HG03469 (cell line): ENCODE measurements around the gene EHHADH.

Source experiments
- ATAC-seq: cut with Tn5 transposase; IDR thresholded peaks from one replicate; pipeline ENCODE4 v1.9.1; 2021; ENCODE audit warnings: mild to moderate bottlenecking, moderate library complexity, moderate number of reproducible peaks; ENCODE audit not compliant: unreplicated experiment

Gene EHHADH

DNA sequence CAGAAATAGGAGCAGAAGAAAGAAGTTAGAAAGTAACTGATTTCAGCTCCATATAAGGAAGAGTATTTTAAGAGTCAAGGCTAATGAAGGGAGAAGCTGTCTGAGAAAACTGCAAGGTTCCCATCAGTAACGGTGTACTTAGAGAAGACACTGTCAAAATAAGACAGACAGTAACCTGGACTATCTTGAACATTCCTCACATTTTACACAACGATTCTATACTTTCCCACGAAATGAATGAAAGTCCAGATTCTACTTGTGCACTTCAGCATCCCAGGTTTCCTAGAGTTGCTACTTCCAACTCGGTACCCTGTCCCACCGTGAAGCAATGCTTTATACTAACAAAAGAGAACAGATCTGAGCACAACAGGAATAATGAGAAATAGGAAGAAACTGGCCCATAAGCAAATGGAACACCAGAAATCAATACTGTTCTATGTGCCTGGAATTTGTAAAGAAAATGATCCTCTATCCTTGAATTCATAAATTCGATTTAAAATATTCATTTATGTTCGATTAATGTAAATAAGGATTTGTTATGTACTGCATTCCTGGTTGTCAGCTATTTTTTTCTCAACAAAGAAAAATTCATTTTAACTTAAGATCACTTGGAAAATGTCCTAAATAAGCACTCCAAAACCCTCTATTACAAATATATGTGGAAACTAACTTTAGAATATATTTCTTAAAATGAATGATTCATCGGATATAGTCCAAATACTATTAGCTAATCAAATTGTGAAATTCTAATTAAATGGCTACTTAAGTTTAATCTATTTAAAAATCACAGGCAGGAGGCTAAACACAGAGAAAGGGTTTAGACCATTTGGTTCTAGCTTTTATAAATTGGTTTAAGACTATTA lies 102.5 kb downstream of the EHHADH start:
- ATAC-seq: no peak

DNA sequence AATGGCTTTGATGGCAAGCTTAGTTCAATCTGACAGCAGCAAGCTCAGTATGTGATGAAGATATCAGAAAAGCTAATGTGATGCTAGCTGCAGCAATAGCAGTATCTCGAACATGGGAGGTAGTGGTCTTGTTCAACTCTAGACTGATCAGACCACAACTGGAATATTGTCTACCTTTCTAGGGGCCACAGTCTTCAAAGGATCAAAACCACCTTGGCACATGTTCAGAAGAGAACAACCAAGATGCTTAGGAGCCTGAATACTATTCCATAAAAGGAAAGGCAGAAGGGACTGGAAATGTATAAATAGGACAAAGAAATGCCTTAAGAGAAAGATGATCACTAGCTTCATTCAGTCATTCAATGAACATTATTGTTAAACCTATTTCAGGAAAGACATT lies 103.3 kb downstream of the EHHADH start:
- no peak for ATAC-seq

DNA sequence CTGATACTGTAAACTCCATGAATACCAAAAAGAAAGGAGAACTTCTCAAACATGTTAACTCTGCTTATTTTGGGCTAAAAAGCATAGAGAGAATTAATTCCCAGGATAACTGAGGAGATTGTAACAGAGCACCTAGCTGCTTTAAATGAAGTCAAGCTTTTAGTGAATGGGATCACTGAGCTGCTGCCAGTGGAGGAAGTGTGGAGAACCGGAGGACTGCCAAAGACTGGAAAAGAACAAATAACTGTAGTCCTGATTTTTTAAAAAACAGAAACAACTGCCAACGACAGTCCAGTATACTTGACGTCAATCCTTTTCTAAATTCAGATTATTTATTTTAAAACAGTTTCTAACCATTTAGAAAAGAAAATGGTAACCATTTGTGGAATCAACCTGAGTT lies 104.3 kb downstream of the EHHADH start:
- no peak for ATAC-seq

DNA sequence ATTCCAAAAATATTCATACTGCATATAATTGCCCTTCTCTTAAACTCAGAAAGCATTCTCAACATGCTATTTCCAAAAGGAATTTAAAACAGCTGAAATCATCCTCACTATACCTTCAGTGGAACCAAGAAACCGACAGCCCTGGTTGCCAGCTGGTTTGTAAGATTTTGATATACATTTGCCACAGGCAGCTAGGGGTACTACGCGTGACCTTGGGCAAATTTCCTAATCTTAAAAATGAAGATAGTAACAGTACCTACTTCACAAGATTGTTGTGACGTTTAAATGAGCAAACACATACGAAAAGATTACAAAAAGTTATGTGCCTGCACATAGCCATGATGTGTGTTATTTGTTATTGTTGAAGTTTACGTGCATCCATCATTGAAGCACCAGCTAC lies 108.3 kb downstream of the EHHADH start:
- ATAC-seq: no peak

DNA sequence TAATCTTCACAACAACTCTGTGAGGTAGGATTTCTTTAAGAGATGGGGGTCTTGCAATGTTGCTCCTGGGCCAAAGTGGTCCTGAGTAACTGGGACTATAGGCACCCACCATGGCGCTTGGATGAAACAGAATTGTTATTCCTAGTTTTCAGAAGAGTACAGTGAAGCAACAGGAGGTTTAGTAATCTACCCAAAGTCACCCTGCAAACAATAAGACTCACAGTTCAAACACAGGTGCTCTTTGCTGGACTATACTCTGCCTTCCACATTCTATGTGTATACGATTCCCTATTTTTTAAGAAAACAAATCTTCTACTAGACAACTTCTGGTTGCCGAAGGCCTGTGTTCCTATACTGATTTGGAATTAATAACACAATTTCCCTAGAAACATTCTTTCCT lies 109.1 kb downstream of the EHHADH start:
- no peak for ATAC-seq
